Activated CD4-positive, alpha-beta T cell treated with anti-CD3 and anti-CD28 coated beads, Interleukin-10, Interleukin-2, amounts not matched to agents 100 ng/mL and 50 ng/mL, durations not matched to agents 16 hours and 8 hours (primary cell): ENCODE measurements around the gene FAP.

Experiments
- DNase-seq: peaks from one replicate; pipeline ENCODE4 v3.0.0-alpha.2; 2020

Gene FAP

DNA sequence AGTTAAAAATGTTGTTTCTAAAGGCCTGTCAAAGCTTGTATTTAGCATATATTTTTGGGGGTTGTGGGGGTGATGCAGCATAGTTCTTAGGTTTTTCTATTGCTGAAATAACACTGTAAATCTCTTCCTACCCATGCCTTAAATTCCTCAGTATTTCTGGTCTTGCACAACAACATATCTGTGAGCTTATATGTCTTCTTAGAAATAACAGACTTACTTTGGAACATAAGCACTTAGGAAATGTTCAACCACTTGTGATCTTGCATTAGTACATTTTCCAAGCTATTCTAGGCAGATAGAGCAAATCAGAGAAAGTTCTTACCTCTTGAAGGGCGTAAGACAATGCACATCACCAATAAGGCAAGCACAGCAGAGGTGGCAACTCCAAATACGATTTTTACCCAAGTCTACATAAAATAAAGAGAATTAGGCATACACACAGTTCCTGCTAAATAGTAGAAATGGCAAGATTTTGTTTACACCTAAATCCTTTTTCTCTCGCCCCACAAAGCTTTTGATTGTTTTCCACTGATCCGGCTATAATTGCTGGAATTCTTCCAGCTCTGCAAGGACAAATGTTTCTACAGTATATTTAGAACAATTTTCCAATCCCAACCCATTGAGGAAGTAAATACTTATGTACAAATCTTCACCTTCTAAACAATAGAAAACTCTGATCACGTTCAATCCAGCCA, 512 bp downstream of the FAP start:
- no peak for DNase-seq

GRCh38 chr2:162241571-162241970, 1.7 kb downstream of the FAP start:
- no peak for DNase-seq

GRCh38 chr2:162234620-162235462, 8.4 kb downstream of the FAP start:
- DNase-seq = no peak

- DNase-seq = no peak
Measured at GRCh38 chr2:162233197-162233596, 10.0 kb downstream of the FAP start.

DNA sequence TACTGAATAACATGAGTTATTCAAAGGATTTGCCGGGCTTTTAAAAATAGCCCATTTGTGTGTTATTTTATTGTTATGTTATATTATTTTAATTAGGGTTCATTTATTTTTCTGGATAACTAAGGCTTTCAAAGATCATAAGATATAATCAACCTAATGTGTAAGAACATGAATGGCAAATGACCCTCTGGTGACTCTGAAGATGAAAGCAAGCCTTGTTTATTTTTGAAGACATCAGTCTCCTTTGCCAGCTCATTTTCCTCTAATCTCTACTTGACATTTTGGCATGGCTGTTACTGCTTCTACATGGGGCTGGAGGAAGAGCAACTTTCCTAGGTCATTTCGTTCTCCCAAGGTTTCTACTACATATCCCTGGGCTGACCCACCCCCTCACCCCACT, 10.6 kb downstream of the FAP start:
- no peak for DNase-seq

DNA sequence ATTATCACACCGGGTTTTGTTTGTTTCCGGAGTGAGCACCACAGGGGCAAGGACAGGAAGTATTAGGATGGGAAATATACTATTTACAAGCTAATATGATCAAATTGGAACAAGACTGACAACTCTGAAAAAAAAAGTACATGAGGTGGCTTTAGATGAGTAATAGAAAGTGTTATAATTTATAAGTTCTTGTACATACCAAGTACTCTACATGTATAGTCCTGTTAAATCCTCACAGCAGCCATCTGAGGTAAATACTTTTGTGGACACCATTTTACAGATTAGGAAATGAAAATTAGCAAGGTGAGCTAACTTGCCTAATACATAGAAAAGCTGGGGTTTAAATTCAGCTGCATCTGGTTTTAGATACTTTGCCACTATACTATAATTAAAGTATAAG, 11.2 kb downstream of the FAP start:
- DNase-seq = no peak

GRCh38 chr2:162230761-162231160, 12.5 kb downstream of the FAP start:
- DNase-seq = no peak

DNA sequence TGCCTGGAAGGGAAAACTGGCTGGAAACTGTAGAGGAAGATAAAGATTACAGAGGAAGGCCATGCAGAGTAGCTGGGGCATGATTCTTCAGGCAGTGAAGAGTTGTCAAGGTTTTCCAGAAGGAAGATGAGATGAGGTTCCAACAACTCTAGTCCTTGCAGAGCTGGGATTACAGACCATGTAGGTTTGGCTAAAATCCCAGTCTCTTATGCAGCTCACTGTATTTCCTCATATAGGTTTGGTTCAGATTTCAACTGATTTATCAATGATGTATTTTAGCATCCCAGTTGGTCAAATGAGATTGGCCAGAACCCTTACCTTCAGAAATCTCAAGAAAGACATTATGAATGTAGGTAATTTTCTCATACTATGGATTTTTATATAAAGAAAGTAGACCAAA, 16.4 kb downstream of the FAP start:
- no peak for DNase-seq

DNA sequence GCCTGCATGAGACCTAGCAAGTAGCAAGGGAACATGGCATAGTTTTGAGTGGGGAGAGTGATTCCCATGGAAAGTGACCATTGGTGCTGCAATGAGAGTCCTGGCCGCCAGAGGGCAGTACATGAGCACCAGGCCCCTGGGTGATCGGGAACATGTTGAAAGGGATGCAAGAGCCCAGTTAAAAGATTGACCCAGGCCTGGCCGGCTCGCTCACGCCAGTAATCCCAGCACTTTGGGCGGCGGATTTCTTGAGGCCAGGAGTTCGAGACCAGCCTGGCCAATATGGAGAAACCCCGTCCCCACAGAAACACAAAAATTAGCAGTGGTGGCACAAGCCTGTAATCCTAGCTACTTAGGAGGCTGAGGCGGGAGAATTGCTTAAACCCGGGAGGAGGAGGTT, 22.2 kb downstream of the FAP start:
- DNase-seq = peak; percentile 68

- no peak for DNase-seq
Measured at GRCh38 chr2:162220368-162220767, 22.9 kb downstream of the FAP start.

- no peak for DNase-seq
Measured at GRCh38 chr2:162219426-162219825, 23.8 kb downstream of the FAP start.

DNA sequence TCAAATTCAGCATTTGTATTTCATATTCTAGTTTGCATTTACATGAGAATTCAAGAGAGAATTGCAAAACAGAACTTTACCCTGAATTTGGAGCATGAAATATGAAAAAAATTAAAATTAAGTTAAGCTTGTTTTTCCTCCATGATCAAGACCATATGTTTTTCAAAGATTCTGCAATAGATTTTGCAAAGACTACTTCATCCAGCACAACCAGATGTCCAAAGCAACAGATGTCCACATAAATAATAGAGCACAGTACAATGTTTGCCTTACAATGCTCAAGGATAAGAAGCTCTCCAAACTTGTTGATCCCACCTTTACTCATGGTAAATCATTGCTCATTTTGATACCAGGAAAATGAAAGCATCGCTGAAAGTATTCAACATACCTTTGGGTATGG, 25.6 kb downstream of the FAP start:
- DNase-seq = no peak

GRCh38 chr2:162215162-162215561, 28.1 kb downstream of the FAP start:
- no peak for DNase-seq

DNA sequence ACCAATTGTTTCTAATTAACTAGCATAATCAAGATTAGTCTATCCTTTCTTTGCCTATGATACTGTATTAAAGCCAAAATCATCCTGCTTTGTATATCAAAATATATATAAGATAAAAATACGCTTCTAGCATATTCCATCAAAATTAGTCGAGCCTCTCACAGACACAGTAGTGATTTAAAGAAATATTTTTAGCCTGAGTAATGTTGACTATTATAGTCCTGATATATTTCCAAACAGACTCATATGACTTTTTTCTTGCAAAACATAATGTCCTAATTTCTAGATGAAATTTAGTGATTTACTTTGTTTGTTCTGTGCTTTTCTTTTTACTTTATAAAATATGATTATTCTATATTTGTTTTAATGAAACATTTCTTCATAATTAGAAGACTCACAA, 30.9 kb downstream of the FAP start:
- no peak for DNase-seq

GRCh38 chr2:162211732-162212131, 31.5 kb downstream of the FAP start:
- no peak for DNase-seq

GRCh38 chr2:162210385-162210784, 32.9 kb downstream of the FAP start:
- no peak for DNase-seq

- no peak for DNase-seq
Measured at GRCh38 chr2:162202203-162202602, 41.0 kb downstream of the FAP start.

GRCh38 chr2:162200636-162201035, 42.6 kb downstream of the FAP start:
- no peak for DNase-seq

DNA sequence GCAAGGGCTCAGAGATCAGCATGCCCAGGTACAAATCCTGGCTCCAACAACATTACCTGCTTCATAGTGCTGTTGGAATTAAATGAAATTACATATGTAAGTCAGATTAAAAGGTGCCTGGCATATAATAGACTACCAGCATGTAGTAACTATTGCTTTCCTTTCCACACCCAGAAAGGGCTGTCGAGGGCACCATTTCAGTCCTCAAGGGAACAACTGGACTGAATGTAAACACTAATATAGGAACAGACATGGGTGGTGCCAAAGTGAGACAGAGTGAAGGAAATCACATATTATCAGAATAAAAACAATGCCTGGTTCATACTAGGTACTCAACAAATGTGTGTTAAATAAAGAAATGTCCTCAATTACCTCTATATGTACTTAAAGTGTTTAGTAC, 43.3 kb downstream of the FAP start:
- no peak for DNase-seq

DNA sequence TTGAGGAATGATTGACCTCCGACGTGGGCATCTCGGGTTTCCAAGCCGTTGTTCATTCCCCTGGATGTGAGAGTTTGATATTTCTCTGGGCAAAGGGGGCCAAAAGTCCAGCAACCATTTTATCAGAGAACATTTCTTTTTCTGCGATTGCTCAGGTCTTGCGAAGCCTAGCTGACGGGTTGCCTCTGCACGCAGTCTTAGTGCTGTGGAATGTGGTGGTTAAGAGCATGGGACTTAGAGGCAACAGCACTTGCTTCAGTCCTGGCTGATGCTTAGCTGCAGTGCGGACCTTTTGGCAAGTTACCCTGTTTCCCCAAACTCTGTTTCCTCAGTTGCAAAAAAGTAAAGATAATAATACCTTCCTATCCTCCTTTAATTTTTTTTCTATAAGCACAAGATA, 45.0 kb downstream of the FAP start:
- DNase-seq = no peak

- no peak for DNase-seq
Measured at GRCh38 chr2:162197069-162197825, 46.0 kb downstream of the FAP start.

GRCh38 chr2:162196638-162197037, 46.6 kb downstream of the FAP start:
- no peak for DNase-seq

DNA sequence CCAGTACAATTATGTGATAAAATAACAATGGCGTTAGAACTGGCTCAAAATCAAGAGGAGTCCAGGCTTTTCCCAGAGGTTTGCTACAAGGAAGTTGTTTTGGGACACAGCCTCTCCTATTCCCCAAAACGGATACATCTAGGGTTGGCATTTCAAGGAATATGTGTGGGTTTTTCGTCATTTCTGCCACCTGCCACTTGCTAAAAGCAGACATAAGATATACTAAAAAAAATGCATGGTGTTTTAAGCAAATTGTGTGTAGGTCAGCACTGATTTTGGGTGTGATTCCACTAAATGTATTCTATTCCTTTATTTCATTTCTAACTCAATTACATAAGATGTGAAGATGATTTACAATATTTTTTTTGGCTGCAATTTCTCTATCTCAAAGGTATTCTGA, 54.8 kb downstream of the FAP start:
- no peak for DNase-seq
